NCI-H526 treated with DMSO at 0.1 percent for 48 hours (cell line): ENCODE measurements around the gene PLA2G4A.
A peak's percentile ranks its signal among the peaks of the same experiment; 100 is the strongest.

Experiments
- DNase-seq: peaks from one replicate; lab custom pipeline; 2025; lab: John Stamatoyannopoulos, UW

PLA2G4A gene

GRCh38 chr1:186828611-186829454, at the start of gene PLA2G4A:
PLA2G4A (plus strand) TSS chr1:186828949; CDS start chr1:186854355, 25,406 bp downstream.
- DNase-seq = peak; percentile 88

DNA sequence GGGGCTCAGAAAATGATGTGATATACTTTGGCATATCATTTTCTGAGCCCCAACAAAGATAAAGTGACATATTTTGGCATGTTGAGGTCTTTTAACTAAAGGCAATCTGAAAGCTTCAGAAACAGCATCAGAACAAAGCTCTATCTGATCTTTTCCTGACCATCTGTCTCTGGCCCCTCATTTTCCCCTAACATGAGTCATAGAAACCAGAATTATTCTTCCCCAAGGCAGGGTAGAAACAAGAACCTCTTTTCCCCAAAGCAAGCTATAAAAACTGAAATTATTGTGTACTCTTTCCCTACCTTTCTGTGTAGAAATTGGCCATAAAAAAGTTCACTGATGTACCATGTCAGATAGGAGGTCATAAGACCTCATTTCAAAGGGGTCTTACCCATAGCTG, 48.7 kb upstream of the PLA2G4A start:
- DNase-seq = no peak

DNA sequence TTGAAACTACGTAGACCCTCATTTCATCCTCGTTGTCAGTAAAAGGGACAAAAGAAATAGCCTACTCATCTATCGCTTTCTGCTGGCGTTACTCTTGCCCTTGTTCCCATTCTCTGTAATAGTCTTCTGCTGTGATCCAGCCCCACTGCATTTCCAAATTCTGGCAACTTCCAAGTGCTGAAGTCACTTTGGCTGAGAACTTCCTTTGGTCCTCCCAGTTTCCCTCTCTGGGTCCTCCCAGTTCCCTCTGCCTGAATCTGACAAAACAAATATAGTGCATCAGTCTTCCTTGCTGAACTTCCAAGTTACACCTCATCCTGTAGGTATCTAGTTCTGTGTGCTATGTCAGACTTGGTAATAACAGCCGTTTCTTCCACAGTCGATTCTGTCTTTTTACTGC, 47.0 kb upstream of the PLA2G4A start:
- DNase-seq = no peak

GRCh38 chr1:186782791-186783190, 46.0 kb upstream of the PLA2G4A start:
- DNase-seq = no peak

DNA sequence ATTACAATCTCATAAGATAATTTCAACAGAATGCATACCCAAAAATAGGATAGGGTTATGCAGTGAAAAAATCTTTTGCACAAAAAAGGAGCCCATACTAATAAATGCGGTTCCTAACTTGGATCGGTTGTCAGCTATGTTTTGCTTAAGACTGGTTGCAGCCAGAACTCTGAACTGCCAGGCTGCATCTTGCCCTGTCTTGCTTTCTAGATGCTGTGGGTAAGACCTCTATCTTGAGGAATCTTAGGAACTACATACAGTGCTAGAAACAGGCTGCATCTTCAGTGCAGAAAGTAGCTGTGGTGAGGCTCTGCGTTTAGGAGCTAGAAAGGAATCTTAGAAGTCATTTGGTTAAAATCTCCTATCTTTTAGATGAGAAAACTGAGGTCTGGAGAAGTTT, 45.6 kb upstream of the PLA2G4A start:
- DNase-seq = no peak

DNA sequence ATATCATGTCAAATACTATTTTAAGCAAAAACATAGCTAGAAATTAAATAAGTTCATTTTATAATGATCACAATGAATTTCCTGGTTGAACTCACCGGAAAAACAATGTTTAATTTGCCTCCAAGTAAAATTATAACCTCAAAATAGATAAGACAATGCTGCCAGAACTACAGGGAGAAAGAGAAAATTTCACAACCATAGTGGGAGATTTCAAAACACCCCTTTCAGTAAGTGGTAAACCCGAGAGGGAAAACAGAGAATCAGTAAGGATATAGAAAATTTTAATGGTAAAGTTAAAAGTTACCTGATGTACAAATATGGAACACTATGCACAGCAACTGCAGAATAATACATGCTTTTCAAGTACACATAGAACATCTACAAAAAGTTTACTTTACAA, 43.2 kb upstream of the PLA2G4A start:
- no peak for DNase-seq

DNA sequence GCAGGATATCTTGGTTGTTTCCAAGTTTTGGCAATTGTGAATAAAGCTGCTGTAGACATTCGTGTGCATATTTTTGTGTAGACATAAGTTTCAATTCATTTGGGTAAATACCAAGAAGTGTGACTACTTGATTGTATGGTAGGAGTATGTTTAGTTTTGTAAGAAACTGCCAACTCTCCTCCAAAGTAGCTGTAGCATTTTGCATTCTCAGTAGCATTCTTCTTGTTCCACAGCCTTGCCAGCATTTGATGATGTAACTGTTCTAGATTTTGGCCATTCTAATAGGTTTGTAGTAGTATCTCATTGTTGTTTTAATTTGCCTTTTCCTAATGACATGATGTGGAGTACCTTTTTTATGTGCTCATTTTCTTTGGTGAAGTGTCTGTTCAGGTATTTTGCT, 38.6 kb upstream of the PLA2G4A start:
- no peak for DNase-seq

DNA sequence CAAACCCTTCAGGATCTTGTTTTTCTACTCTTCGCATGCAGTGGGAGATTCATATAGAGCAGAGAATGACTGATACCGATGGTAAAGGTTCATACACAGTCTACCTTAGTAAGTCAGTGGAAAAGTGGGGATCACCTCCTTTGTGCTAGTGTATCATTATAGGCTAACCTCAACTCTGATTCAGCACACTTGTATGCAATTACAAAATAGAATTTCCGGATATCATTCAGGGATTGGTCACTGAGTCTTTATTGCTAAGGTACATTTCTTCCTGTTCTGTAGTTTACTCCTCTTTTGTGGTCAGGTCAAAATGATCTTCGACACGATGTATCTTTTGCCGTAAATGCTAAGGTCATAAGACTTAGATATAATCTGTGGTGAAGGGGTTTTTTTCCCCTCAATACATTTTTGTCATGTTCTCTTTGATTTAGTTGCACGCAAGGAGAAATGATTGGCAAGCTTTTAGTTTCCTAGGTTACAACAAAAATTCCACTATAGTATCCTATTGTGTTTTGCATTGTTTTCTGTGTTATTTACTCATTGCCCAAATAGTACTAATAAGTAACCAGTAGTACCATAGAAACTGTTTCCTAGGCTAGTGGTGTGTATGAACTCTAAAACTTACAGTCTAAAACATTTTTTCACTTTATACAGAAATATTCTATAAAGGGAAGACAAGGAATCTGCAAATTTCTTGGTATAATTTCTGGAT, 35.7 kb upstream of the PLA2G4A start:
- DNase-seq = no peak

GRCh38 chr1:186793582-186793927, 35.2 kb upstream of the PLA2G4A start:
- no peak for DNase-seq

- no peak for DNase-seq
Observed at GRCh38 chr1:186798960-186799688, 29.6 kb upstream of the PLA2G4A start.

GRCh38 chr1:186799689-186800054, 29.1 kb upstream of the PLA2G4A start:
- no peak for DNase-seq

DNA sequence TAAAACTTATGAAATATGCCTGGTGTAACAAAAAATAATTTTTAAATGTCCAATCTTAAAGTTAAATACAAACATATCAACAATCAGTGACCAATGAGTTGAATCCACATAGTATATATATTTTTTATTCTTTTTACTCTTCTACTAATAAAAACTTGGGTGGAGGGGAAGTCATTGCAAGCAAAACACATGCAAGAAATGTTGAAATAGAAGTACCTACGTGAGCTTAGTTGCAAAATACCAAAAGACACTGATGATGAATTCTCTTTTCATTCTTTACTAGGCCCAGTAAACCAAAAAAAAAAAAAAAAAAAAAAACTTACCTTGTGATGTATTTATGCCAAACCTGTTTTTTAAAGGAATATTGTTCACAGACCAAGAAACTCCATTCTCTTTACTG, 26.4 kb upstream of the PLA2G4A start:
- DNase-seq = no peak

- DNase-seq = no peak
Observed at GRCh38 chr1:186804679-186805078, 24.1 kb upstream of the PLA2G4A start.

GRCh38 chr1:186806477-186806876, 22.3 kb upstream of the PLA2G4A start:
- DNase-seq = peak; percentile 73

GRCh38 chr1:186807163-186807562, 21.6 kb upstream of the PLA2G4A start:
- DNase-seq = no peak

DNA sequence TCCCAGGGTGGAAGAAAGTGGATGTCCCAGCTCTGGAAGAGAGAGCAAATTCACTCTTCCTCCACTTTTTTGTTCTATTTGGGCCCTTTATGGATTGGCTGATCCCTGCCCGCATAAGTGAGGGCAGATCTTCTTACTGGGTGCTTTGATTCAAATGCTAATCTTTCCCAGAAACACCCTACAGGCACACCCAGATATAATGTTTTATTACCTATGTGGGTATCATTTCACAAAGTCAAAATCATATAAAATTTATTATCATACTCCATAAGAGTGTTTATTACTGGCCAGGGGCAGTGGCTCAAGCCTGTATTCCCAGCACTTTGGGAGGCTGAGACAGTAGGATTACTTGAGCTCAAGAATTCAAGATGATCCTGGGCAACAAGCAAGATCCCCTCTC, 16.9 kb upstream of the PLA2G4A start:
- no peak for DNase-seq

DNA sequence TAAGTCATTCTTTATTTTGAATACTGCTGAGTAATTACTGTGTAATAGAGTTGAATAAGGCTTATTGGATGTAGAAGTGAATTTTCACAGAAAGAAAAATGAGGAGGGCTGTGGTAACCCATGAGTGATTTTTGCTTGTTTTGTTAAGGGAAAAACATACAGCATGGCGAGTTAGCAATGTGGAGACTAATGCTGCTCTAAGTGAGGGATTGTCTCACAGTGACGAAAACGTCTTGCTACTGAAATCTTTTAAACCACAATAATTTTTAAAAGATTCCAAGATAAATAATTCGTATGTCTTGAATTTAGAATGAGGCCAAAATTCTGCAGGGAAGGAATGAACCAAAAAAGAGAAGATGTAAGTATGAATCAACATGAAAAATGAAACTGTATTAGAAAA, 16.2 kb upstream of the PLA2G4A start:
- no peak for DNase-seq

DNA sequence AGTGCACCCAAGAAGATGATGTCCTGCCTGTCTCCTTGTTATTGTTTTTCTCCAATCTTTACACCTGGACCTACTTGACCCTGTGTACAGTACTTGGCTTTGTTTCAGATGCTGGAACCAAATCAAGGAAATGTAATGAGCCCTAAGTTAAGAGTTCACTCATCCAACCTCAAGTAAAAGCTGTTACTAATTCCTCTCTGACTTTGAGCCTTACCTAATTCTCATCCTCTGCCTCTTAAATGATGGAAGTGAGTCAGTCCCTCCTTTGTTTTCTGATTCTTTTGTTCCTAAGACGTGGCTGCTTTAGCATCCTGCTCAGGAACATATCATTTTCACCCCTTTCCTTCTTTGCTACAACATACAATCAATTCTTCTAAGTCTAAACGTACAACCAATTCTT, 15.3 kb upstream of the PLA2G4A start:
- DNase-seq = no peak

GRCh38 chr1:186819126-186819525, 9.6 kb upstream of the PLA2G4A start:
- no peak for DNase-seq

GRCh38 chr1:186819563-186819962, 9.2 kb upstream of the PLA2G4A start:
- DNase-seq = no peak

DNA sequence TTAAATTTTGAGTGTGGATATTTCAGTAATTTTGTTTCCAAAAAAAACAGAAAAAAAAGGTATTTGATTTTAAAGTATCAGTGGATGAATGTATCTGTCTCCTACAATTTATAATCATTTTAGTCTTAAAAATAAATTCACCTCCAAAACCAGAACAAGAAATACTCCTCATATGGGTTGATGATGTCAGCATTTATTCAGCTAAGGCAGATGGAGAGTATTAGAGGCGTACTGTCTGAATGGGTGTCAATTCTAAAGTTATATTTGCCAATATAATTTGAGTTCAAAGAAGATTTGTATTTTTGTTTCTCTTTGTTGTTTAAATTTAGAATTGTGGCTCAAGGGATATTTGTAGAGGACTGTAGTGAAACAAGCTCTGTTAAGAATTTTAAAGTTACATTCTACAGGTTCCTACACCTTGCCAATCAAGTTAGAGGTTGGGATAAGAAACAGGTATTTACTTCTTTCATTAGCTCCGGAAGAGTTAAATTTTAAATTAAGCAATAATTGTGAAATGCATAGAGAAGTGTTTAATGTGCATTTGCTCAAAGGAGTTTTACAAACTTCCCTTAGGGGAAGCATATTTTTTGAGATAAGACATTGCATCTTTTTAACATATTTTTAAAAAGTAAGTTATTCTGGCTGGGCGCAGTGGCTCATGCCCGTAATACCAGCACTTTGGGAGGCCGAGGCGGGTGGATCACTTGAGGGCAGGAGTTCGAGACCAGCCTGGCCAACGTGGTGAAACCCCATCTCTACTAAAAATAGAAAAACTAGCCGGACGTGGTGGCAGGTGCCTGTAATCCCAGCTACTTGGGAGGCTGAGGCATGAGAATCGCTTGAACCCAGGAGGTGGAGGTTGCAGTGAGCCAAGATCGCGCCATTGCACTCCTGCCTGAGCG, 1.2 kb downstream of the PLA2G4A start:
- DNase-seq = no peak

GRCh38 chr1:186831168-186831567, 2.4 kb downstream of the PLA2G4A start:
- DNase-seq = no peak
